Mesendoderm (in vitro differentiated cells): ENCODE data around the gene DNMT3A.

Experiments
- DNase-seq: peaks from one replicate; pipeline ENCODE4 v3.0.0; 2013
- H2AK5ac ChIP-seq: 2 replicates; pipeline ENCODE4 v1.6.1; 2013; ENCODE audit warnings: low read length, inconsistent platforms
- H2BK120ac ChIP-seq: 2 replicates; pipeline ENCODE4 v1.6.1; 2013; ENCODE audit warnings: low read depth, mild to moderate bottlenecking, low read length, moderate library complexity, mixed read lengths
- H2BK15ac ChIP-seq: replicated peaks from 2 replicates; pipeline ENCODE4 v1.6.1; 2013; ENCODE audit warnings: low read depth, mild to moderate bottlenecking, moderate library complexity
- H2BK5ac ChIP-seq: 2 replicates; pipeline ENCODE4 v1.6.1; 2013; ENCODE audit warnings: low read length, inconsistent platforms
- H3K18ac ChIP-seq: 2 replicates; pipeline ENCODE4 v1.6.1; 2013; ENCODE audit warnings: mild to moderate bottlenecking, low read length, mixed read lengths
- H3K23ac ChIP-seq: one replicate; pipeline ENCODE4 v1.6.1; 2013; ENCODE audit warnings: low read length
- H3K27ac ChIP-seq: 2 replicates; pipeline ENCODE4 v1.5.1; 2013; ENCODE audit warnings: low read depth, mild to moderate bottlenecking, inconsistent platforms, low read length, moderate library complexity
- H3K27me3 ChIP-seq: 2 replicates; pipeline ENCODE4 v1.6.1; 2013; ENCODE audit warnings: low read length, control low read depth, mild to moderate bottlenecking, inconsistent platforms; ENCODE audit not compliant: insufficient read depth, poor library complexity
- H3K36me3 ChIP-seq: 2 replicates; pipeline ENCODE4 v1.6.1; 2013; ENCODE audit warnings: low read length, inconsistent platforms; ENCODE audit not compliant: control insufficient read depth, insufficient read depth
- H3K4ac ChIP-seq: one replicate; pipeline ENCODE4 v1.6.1; 2013; ENCODE audit warnings: low read depth, mild to moderate bottlenecking, low read length, moderate library complexity
- H3K4me1 ChIP-seq: 2 replicates; pipeline ENCODE4 v1.6.1; 2013; ENCODE audit warnings: low read depth, low read length, inconsistent platforms; ENCODE audit not compliant: control insufficient read depth
- H3K4me2 ChIP-seq: 2 replicates; pipeline ENCODE4 v1.6.1; 2013; ENCODE audit warnings: low read length
- H3K4me3 ChIP-seq: 2 replicates; pipeline ENCODE4 v1.5.1; 2013; ENCODE audit warnings: mild to moderate bottlenecking, low read length
- H3K56ac ChIP-seq: one replicate; pipeline ENCODE4 v1.6.1; 2013; ENCODE audit warnings: low read length
- H3K79me1 ChIP-seq: 2 replicates; pipeline ENCODE4 v1.6.1; 2013; ENCODE audit warnings: low read length, inconsistent platforms
- H3K79me2 ChIP-seq: 2 replicates; pipeline ENCODE4 v1.6.1; 2013; ENCODE audit warnings: mild to moderate bottlenecking, low read length; ENCODE audit not compliant: control insufficient read depth, insufficient read depth
- H3K9ac ChIP-seq: 2 replicates; pipeline ENCODE4 v1.6.1; 2013; ENCODE audit warnings: low read length, inconsistent platforms
- H4K5ac ChIP-seq: one replicate; pipeline ENCODE4 v1.6.1; 2013; ENCODE audit warnings: low read length
- H4K8ac ChIP-seq: one replicate; pipeline ENCODE4 v1.6.1; 2013; ENCODE audit warnings: low read depth, mild to moderate bottlenecking, control low read depth, low read length, moderate library complexity
- WGBS: extraction: QIAGEN DNeasy Blood & Tissue Kit; methylation state at CpG from one replicate; pipeline ENCODE4 v1.1.7; 2013; ENCODE audit warnings: low lambda C conversion rate, missing lambda C conversion rate; ENCODE audit not compliant: insufficient coverage; ENCODE audit errors: extremely low coverage; 5-methylcytosine and 5-hydroxymethylcytosine counted together

DNMT3A gene

DNA sequence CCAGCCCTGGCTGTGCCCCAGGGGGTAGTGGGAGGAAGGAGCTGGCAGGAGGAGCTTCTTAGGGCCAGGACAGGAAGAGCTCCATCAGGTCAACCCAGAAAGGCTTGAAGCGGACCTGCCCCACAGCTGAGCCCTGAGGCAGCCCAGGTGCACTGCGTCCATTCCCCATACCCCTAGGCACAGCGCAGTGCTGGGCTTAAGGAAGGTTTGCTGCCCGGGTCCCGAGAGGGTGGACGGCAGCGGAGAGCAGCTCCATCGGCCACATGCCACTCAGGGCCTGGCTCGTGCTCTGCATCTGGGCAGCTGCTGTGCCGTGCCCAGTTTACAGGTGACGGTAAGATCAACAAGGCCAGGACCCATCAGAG, 26.4 kb downstream of the DNMT3A start:
- Histone ChIP-seq H2BK5ac (no peak overlapping the region), H3K4me1 (peaks cover 23% of the 10 kb centered on the region), H4K5ac (no peak overlapping the region), H3K23ac (no peak overlapping the region), H3K9ac (no peak overlapping the region), H3K27me3 (no peaks in the 10 kb centered on the region), H3K4me2 (no peak overlapping the region), H3K4ac (no peak overlapping the region), H4K8ac (no peak overlapping the region), H3K79me2 (no peaks in the 10 kb centered on the region), H3K4me3 (no peak overlapping the region), H2BK120ac (no peak overlapping the region), H3K27ac (no peak overlapping the region), H3K56ac (peak overlapping the region; percentile 40), H3K18ac (no peak overlapping the region), H2AK5ac (no peak overlapping the region), H2BK15ac (no peak overlapping the region), H3K79me1 (no peaks in the 10 kb centered on the region), H3K36me3 (no peaks in the 10 kb centered on the region)
- no peak for DNase-seq
- no CpG with 5 or more reads among the region's 11 CpGs for WGBS

DNA sequence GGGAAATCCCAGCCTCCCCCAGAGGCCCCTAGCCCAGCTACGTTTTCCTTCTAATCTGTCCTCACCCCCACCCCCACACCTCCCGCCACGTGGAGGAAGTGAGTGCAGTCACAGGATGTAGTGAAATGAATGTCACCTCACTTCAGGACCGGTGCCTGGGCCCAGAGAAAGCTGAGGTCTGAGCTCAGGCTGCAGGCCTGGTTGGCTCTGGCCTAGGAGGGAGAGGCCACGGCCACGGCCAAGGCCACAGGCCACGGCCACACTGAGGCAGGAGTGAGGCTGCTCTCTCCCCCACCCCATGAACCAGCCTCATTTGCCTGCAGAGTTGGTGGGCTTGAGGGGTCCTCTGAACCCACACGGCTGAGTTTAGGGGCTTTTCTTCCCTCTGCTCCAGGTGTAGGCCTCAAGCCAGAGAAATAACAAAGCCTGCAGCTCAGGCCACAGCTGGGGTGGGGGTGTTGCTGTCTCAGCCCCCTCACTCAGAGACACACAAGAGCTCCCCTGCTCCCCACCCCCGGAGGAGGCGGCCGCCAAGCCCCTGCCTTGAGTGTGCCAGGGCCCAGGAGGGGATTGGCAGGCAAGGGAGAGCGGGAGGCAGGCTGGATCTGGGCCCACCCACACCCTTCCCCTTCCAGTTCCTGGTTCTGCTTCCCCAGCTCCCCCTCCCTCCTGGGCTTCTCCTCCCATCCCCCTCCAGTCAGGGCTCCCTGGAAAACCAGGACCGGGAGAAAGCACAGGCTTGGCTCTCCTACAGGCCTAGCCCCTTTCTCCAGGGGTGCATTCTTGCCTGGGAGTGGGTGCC, 27.0 kb downstream of the DNMT3A start:
- Histone ChIP-seq H3K79me2 (no peaks in the 10 kb centered on the region), H3K27me3 (no peaks in the 10 kb centered on the region), H3K4me2 (no peak overlapping the region), H4K8ac (peak overlapping the region; percentile 17), H2AK5ac (peak overlapping the region; percentile 99), H2BK15ac (no peak overlapping the region), H3K27ac (peak overlapping the region; percentile 29), H3K4me1 (peaks cover 23% of the 10 kb centered on the region), H2BK120ac (peak overlapping the region; percentile 5), H3K4me3 (no peak overlapping the region), H3K56ac (peak overlapping the region; percentile 91), H3K36me3 (no peaks in the 10 kb centered on the region), H3K79me1 (no peaks in the 10 kb centered on the region), H3K18ac (peak overlapping the region; percentile 10), H2BK5ac (peak overlapping the region; percentile 86), H4K5ac (peak overlapping the region; percentile 39), H3K4ac (peak overlapping the region; percentile 76), H3K9ac (peak overlapping the region; percentile 69), H3K23ac (no peak overlapping the region)
- DNase-seq: peak; percentile 91
- WGBS: no CpG with 5 or more reads among the region's 13 CpGs

- Histone ChIP-seq H2BK120ac (no peak overlapping the region), H3K4me2 (no peak overlapping the region), H3K27ac (no peak overlapping the region), H2BK5ac (no peak overlapping the region), H3K36me3 (no peaks in the 10 kb centered on the region), H4K8ac (no peak overlapping the region), H3K56ac (peak overlapping the region; percentile 54), H3K79me2 (no peaks in the 10 kb centered on the region), H3K4ac (peak overlapping the region; percentile 48), H3K4me3 (no peak overlapping the region), H4K5ac (no peak overlapping the region), H3K18ac (no peak overlapping the region), H2AK5ac (no peak overlapping the region), H3K23ac (no peak overlapping the region), H3K9ac (no peak overlapping the region), H2BK15ac (no peak overlapping the region), H3K79me1 (no peaks in the 10 kb centered on the region), H3K4me1 (peaks cover 23% of the 10 kb centered on the region), H3K27me3 (no peaks in the 10 kb centered on the region)
- WGBS: no CpG with 5 or more reads among the region's 27 CpGs
- DNase-seq: no peak
Observed at GRCh38 chr2:25313711-25314513, 27.8 kb downstream of the DNMT3A start.

GRCh38 chr2:25312958-25313710, 28.6 kb downstream of the DNMT3A start:
- Histone ChIP-seq H3K18ac (no peak overlapping the region), H3K27me3 (no peaks in the 10 kb centered on the region), H3K79me1 (no peaks in the 10 kb centered on the region), H2BK15ac (no peak overlapping the region), H2BK120ac (no peak overlapping the region), H3K79me2 (no peaks in the 10 kb centered on the region), H2AK5ac (no peak overlapping the region), H4K8ac (no peak overlapping the region), H3K9ac (peak overlapping the region; percentile 36), H3K4me2 (no peak overlapping the region), H3K4me1 (peaks cover 23% of the 10 kb centered on the region), H3K4ac (no peak overlapping the region), H3K4me3 (no peak overlapping the region), H3K36me3 (no peaks in the 10 kb centered on the region), H4K5ac (no peak overlapping the region), H2BK5ac (no peak overlapping the region), H3K56ac (peak overlapping the region; percentile 49), H3K27ac (no peak overlapping the region), H3K23ac (no peak overlapping the region)
- no peak for DNase-seq
- no CpG with 5 or more reads among the region's 15 CpGs for WGBS

GRCh38 chr2:25311865-25312575, 29.7 kb downstream of the DNMT3A start:
- no peak overlapping the region for H3K56ac ChIP-seq
- DNase-seq: no peak
- peaks cover 23% of the 10 kb centered on the region for H3K4me1 ChIP-seq
- no CpG with 5 or more reads among the region's 23 CpGs for WGBS
- no peak overlapping the region for H3K18ac ChIP-seq
- no peak overlapping the region for H2BK120ac ChIP-seq
- no peak overlapping the region for H2BK5ac ChIP-seq
- no peak overlapping the region for H4K8ac ChIP-seq
- no peak overlapping the region for H3K4ac ChIP-seq
- no peaks in the 10 kb centered on the region for H3K36me3 ChIP-seq
- H2BK15ac ChIP-seq: no peak overlapping the region
- no peaks in the 10 kb centered on the region for H3K79me1 ChIP-seq
- H3K4me3 ChIP-seq: no peak overlapping the region
- H3K79me2 ChIP-seq: no peaks in the 10 kb centered on the region
- H3K27me3 ChIP-seq: no peaks in the 10 kb centered on the region
- no peak overlapping the region for H3K27ac ChIP-seq
- no peak overlapping the region for H4K5ac ChIP-seq
- H3K23ac ChIP-seq: no peak overlapping the region
- H3K4me2 ChIP-seq: no peak overlapping the region
- no peak overlapping the region for H3K9ac ChIP-seq
- H2AK5ac ChIP-seq: no peak overlapping the region
